ENCODE results near the gene ZNF528.

Gene ZNF528

DNA sequence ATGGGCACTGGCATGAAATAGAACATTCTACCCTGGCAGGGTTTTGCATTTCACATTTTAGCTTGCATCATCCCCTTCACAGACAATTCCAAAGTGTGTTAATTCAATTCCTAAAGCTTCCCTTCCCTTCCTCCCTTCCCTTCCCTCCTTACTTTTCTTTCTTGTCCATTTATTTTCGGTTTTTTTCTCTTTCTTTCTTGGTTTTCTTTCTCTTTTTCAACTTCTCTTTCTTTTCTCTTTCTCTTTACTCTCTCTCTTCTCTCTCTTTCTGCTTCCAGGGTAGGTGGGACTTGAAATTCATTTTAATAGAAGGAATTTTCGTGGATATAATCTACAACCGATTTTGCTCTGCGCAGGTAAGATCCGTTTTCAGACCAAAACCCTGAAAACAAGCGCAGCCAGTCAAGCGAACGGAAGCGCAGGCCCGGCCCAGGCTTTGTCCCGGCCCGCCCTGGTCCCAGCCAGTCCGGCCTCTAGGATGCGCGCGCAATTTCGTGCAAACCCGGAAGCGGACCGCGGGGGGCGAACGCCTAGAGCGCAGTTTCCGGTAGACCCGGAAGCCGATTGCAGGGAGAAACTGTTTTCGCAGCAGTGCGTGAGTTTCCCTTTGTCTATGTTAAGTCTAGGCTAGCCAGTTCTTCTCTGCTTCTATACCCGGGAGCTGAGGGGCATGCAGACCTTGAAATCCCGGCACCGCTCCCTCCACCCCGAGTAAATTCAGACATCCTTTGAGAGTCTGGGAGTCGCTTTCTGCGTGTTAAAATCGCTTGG lies at the start of gene ZNF528:
Gene ZNF528 (plus strand): TSS at position 540 of the 771 bp plus-strand sequence. CDS start 4,165 bp downstream, outside the sequence.
- peak; percentile 76 to 94 for DNase-seq (ENCODE audit: low read depth in 1 of 2, low spot score in 1 of 2)
- TF ChIP-seq JUND (IDR thresholded peaks at IDR 0.05; ENCODE audit: low read depth): no peak
- in situ Hi-C loops (cut with HindIII; ENCODE audit: low pct_unique_long_range_greater_than_20kb, low sequenced_read_pairs): no loop called here

DNA sequence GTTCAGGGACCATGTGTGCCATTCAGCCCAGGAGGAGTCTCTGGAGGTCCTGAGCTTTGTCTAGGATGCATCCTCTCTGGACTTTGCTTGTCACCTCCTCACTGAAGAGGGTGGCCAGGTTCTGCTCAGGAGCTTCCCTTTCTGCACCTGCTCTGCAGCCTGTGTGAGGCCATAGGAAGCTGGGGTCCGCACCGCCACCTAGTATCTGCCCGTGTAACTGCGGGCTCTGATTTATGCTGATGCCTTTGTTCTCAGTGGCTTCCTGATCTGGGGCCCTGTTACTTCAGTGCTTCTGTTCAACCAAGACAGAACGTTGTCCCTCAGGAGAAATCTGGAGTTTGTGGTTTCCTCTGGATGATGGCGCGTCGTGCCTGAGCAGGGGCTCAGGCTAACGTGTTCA lies 46.1 kb upstream of the ZNF528 start:
- DNase-seq (ENCODE audit: low read depth in 1 of 2, low spot score in 1 of 2): peak in 1 of 2 experiments; percentile 17
- in situ Hi-C loops (cut with HindIII; ENCODE audit: low pct_unique_long_range_greater_than_20kb, low sequenced_read_pairs): no loop called here
- no peak for TF ChIP-seq JUND (IDR thresholded peaks at IDR 0.05; ENCODE audit: low read depth)

DNA sequence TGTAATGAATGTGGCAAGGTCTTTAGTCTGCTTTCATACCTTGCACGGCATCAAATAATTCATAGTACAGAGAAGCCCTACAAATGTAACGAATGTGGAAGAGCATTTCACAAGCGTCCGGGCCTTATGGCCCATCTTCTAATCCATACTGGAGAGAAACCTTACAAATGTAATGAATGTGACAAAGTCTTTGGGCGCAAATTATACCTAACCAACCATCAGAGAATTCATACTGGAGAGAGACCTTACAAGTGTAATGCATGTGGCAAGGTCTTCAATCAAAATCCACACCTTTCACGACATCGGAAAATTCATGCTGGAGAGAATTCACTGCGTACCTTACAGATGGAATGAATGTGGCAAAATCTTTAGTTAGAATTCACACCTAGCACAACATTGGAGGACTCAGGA lies 31.2 kb upstream of the ZNF528 start:
- in situ Hi-C loops (cut with HindIII; ENCODE audit: low pct_unique_long_range_greater_than_20kb, low sequenced_read_pairs): no loop called here
- DNase-seq (ENCODE audit: low read depth in 1 of 2, low spot score in 1 of 2): no peak
- TF ChIP-seq JUND (IDR thresholded peaks at IDR 0.05; ENCODE audit: low read depth): no peak

DNA sequence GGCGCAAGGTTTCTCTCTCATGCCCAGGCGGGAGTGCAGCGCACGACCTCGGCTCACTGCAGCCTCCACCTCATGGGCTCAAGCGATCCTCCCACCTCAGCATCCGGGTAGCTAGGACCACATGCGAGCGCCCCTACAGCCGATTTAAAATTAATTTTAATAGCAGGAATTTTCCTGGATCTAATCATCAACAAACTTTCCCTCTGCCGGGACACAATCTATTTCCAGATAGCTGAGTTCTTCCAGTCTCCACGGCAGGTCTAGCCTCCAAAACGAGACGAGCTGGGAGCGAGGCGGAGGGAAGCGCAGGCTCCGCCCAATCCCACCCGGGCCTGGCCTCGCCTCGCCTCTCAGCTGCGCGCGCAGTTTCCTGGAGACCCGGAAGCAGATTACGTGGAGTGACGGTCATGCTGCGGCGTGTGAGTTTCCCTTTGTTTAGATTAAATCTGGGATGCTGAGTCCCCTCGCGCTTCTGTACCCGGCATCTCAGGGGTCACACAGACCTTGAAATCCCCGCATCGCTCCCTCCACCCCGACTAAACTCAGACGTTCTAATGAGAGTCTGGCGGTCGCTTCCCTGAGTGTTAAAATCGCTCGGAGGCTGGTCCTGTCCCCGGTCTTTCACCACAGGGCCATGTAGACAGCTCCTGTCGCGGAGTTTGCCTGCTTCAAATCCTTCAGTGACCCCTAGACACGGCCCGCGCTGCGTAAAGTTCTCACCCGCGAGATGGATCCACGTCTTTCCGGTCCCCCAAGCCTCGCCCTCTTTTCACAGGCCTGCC lies 27.9 kb upstream of the ZNF528 start, which contains the start of gene ZNF880:
Gene ZNF880 (plus strand): TSS at position 365 of the 782 bp plus-strand sequence. CDS start 43 bp downstream, at position 408.
- no peak for DNase-seq (ENCODE audit: low read depth in 1 of 2, low spot score in 1 of 2)
- in situ Hi-C loops (cut with HindIII; ENCODE audit: low pct_unique_long_range_greater_than_20kb, low sequenced_read_pairs): no loop called here
- TF ChIP-seq JUND (IDR thresholded peaks at IDR 0.05; ENCODE audit: low read depth): no peak

DNA sequence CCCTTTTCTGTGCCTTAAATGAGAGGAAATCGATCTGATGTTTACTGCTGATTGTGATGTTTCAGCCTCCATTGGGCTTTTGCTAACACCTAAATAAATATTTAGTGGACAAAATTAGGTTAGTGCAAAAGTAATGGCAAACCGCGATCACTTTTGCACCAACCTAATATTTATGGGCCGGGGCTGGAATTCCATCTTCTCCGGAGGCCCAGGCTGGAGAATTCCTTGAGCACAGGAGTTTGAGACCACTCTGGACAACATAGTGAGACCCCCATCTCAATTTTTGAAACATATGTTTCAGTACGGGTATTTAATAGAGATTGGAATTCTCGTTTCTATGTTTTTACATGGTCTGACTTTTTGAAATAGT lies 27.3 kb upstream of the ZNF528 start:
- in situ Hi-C loops (cut with HindIII; ENCODE audit: low pct_unique_long_range_greater_than_20kb, low sequenced_read_pairs): no loop called here
- no peak for TF ChIP-seq JUND (IDR thresholded peaks at IDR 0.05; ENCODE audit: low read depth)
- no peak for DNase-seq (ENCODE audit: low read depth in 1 of 2, low spot score in 1 of 2)

DNA sequence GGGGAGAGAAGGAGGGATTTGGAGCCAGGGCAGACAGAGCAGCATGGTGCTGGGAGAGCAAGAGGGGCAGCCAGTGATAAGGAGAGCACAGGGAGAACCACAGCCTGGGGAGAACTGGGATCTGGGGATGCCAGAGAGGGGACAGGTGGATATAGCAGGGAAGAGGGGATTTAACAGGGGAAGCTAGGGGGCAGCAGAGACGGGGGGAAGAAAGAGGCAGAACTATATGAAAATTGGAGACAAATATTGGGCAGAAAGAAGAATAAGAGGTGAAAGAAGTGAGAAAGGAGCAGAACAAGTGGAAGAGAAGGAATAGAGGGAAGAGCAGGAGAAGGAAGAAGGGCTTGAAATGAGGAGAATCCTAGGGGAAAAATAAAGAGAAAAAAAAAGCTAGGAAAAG lies 6.5 kb upstream of the ZNF528 start:
- no peak for DNase-seq (ENCODE audit: low read depth in 1 of 2, low spot score in 1 of 2)
- no peak for TF ChIP-seq JUND (IDR thresholded peaks at IDR 0.05; ENCODE audit: low read depth)

DNA sequence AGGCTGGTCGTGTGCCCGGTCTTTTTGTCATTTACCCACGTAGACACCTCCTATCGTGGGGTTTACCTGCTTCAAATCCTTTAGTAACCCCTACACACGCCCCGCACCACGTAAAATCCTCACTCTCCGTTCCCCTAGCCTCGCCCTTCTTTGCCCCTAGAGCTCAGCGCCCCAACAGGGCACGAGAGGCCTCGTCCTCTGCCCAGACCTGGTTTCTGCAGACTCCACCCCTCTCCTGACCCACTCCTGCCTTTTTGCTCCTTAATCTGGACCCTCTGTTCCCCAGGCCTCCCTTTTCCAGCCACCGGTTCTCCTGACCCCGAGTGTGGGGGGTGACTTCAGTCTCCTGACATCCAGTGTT lies 412 bp downstream of the ZNF528 start:
- peak in 1 of 2 experiments; percentile 36 for DNase-seq (ENCODE audit: low read depth in 1 of 2, low spot score in 1 of 2)
- no peak for TF ChIP-seq JUND (IDR thresholded peaks at IDR 0.05; ENCODE audit: low read depth)
- in situ Hi-C loops (cut with HindIII; ENCODE audit: low pct_unique_long_range_greater_than_20kb, low sequenced_read_pairs): no loop called here

More for the DNA sequence above, 6.5 kb upstream of the ZNF528 start:
- in situ Hi-C loops (cut with HindIII; ENCODE audit: low pct_unique_long_range_greater_than_20kb, low sequenced_read_pairs): no loop called here

DNA sequence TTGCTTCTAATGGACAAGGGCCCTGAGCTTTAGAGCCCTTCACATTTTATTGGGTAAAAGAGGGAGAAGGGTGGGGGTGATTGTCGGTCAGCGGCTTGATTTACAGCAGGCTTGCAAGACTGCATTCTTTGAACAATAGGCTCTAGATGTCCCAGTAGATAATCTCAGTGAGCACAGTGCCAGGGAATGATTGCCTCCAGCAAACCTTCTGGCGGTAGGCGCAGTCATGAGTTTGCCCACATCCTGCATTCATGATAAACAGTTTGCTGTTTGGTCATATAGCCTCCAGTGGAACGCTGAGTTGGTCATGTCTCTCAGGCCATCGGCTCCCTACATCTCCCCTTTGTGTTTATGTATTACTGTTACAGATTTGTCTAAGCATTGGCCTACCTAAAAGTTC lies 12.6 kb downstream of the ZNF528 start:
- in situ Hi-C loops (cut with HindIII; ENCODE audit: low pct_unique_long_range_greater_than_20kb, low sequenced_read_pairs): no loop called here
- peak in 1 of 2 experiments; percentile 54 for DNase-seq (ENCODE audit: low read depth in 1 of 2, low spot score in 1 of 2)
- no peak for TF ChIP-seq JUND (IDR thresholded peaks at IDR 0.05; ENCODE audit: low read depth)

DNA sequence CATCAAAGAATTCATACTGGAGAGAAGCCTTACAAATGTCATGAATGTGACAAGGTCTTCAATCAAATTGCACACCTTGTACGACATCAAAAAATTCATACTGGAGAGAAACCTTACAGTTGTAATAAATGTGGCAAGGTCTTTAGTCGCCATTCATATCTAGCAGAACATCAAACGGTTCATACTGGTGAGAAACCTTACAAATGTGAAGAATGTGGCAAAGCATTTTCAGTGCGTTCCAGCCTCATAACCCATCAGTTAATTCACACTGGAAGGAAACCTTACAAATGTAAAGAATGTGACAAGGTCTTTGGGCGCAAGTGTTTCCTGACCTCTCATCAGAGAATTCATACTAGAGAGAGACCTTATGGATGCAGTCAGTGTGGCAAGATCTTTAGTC lies 18.1 kb downstream of the ZNF528 start:
- TF ChIP-seq JUND (IDR thresholded peaks at IDR 0.05; ENCODE audit: low read depth): no peak
- in situ Hi-C loops (cut with HindIII; ENCODE audit: low pct_unique_long_range_greater_than_20kb, low sequenced_read_pairs): no loop called here
- DNase-seq (ENCODE audit: low read depth in 1 of 2, low spot score in 1 of 2): no peak

DNA sequence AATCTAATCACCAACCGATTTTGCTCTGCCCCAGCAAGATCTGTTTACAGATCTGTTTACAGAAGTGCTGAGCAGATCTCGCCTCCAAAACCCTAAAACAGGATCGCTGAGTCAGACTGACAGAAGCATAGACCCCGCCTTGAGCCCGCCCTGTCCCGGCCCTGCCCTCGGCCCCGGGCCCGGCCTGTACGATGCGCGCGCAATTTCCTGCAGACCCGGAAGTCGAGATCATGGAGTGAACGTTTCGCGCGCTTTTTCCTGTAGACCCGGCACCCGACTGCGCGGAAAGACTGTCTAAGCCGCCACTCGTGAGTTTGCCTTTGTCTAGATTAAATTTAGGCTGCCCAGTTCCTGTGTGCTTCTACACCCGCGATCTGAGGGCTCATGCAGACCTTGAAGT lies 31.3 kb downstream of the ZNF528 start, which contains the start of gene ZNF534:
Gene ZNF534 (plus strand): TSS at position 212 of the 400 bp plus-strand sequence. CDS start 2,327 bp downstream, outside the sequence.
- DNase-seq (ENCODE audit: low read depth in 1 of 2, low spot score in 1 of 2): no peak
- in situ Hi-C loops (cut with HindIII; ENCODE audit: low pct_unique_long_range_greater_than_20kb, low sequenced_read_pairs): no loop called here

DNA sequence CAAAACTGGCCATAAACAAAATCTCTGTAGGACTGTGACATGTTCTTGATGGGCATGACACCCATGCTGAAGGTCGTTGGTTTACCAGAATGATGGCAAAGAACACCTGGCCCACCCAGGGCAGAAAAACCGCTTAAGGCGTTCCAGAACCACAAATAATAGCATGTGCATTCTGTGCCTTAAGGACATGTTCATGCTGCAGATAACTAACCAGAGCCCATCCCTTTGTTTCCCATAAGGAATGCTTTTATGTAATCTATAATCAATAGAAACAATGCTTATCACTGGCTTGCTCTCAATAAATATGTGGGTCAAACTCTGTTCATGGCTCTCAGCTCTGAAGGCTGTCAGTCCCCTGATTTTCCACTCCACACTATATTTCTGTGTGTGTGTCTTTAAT lies 44.5 kb downstream of the ZNF528 start:
- in situ Hi-C loops (cut with HindIII; ENCODE audit: low pct_unique_long_range_greater_than_20kb, low sequenced_read_pairs): no loop called here
- no peak for TF ChIP-seq JUND (IDR thresholded peaks at IDR 0.05; ENCODE audit: low read depth)
- no peak for DNase-seq (ENCODE audit: low read depth in 1 of 2, low spot score in 1 of 2)

More for the DNA sequence above, 31.3 kb downstream of the ZNF528 start, which contains the start of gene ZNF534:
- TF ChIP-seq JUND (IDR thresholded peaks at IDR 0.05; ENCODE audit: low read depth): no peak

DNA sequence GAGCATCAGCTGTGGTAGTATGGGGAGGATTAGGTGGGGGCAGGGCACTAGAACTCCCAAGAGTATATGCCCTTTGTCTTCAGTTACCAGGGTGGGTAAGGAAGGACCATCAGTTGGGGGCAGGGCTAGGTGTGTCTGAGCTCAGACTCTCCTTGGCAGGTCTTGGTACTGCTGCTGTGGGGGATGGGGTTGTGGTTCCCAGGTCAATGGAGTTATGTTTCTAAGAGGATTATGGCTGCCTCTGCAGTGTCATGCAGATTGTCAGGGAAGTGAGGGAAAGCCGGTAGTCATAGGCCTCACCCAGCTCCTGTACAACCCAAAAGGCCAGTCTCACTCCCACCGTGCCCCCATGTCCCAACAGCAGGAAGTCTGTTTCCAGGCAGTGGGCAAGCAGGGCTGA lies 46.9 kb downstream of the ZNF528 start:
- DNase-seq (ENCODE audit: low read depth in 1 of 2, low spot score in 1 of 2): no peak
- in situ Hi-C loops (cut with HindIII; ENCODE audit: low pct_unique_long_range_greater_than_20kb, low sequenced_read_pairs): no loop called here
- TF ChIP-seq JUND (IDR thresholded peaks at IDR 0.05; ENCODE audit: low read depth): no peak

DNA sequence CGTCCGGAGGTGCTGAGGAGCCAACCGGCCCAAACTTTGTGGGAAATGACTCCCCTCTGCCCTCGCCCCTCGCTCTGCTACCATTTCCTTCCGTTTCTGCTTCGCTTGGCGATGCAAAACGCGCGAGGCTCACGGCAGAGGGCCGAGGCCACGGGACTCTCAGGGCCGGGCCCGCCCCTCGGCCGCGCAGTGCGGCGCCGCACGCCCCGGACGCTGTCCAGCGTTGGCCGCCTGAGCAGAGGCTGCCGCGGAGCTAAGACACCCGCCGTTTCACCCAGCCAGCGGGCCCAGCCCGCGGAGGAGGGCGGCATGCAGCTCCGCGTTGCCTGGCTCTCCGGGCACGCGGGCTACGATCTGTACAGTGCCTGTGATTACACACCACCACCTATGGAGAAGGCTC lies 53.6 kb downstream of the ZNF528 start:
- no peak for DNase-seq (ENCODE audit: low read depth in 1 of 2, low spot score in 1 of 2)
- TF ChIP-seq JUND (IDR thresholded peaks at IDR 0.05; ENCODE audit: low read depth): no peak
- in situ Hi-C loops (cut with HindIII; ENCODE audit: low pct_unique_long_range_greater_than_20kb, low sequenced_read_pairs): no loop called here

All from T47D (cell line).